HAP-1 (cell line): ENCODE results near the gene C2CD4A.

Experiments
- DNase-seq, 2 experiments: peaks; one replicate each; pipeline ENCODE4 v3.0.0-alpha.2; 2016 to 2020; ENCODE audit warnings: low spot score in 2 of 2
- H3K27me3 ChIP-seq: fragments of 250-450 bp; sonication (Bioruptor Pico); 2 replicates; pipeline ENCODE4 v1.5.1; 2020; ENCODE audit warnings: low read depth, mild to moderate bottlenecking, moderate library complexity
- H3K36me3 ChIP-seq: fragments of 250-450 bp; sonication (Bioruptor Pico); replicated peaks from 2 replicates; pipeline ENCODE4 v1.5.1; 2020; ENCODE audit warnings: mild to moderate bottlenecking
- H3K4me1 ChIP-seq: fragments of 250-450 bp; sonication (Bioruptor Pico); 2 replicates; pipeline ENCODE4 v1.5.1; 2020; ENCODE audit warnings: mild to moderate bottlenecking
- H3K4me3 ChIP-seq: fragments of 250-450 bp; sonication (Bioruptor Pico); 2 replicates; pipeline ENCODE4 v1.5.1; 2020; ENCODE audit warnings: mild to moderate bottlenecking, moderate library complexity
- H3K9me3 ChIP-seq: fragments of 250-450 bp; sonication (Bioruptor Pico); 2 replicates; pipeline ENCODE4 v1.5.1; 2020; ENCODE audit warnings: mild to moderate bottlenecking, moderate library complexity
- in situ Hi-C: fragments of 300-500 bp; cut with MboI; formaldehyde crosslinking; loops from 3 replicates; pipeline ENCODE4 v1.14.3; 2020; ENCODE audit warnings: low sequenced_read_pairs, inconsistent platforms, mixed read lengths

The C2CD4A gene

DNA sequence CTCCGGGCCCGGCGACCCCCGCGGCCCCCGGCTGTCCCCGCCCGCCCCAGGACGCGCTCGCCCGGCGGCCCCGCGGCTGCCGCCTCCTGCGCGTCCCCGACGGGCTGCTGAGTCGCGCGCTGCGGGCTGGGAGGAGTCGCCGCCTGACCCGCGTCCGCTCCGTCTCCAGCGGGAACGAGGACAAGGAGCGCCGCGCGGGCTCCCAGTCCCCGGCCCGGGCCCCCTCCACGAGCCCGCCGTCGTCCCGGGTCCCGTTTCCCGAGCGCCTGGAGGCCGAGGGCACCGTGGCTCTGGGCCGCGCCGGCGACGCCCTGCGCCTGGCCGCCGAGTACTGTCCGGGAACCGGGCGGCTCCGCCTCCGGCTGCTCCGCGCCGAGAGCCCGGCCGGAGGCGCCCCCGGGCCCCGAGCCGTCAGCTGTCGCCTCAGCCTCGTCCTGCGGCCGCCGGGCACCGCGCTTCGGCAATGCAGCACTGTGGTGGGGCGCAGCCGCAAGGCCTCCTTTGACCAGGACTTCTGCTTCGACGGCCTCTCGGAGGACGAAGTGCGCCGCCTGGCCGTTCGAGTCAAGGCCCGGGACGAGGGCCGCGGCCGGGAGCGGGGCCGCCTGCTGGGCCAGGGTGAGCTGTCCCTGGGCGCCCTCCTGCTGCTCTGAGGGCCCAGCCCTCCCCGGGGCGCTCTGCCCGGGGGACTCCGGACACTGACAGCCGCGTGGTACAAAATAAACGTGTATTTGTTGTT is 1.5 kb downstream of the C2CD4A start:
- in situ Hi-C loops: loop anchor here (10.0 kb wide), 1 partner anchor 203 kb away; no protein-coding TSS in a partner anchor
- peak; percentile 43 to 74 for DNase-seq
- Histone ChIP-seq H3K9me3 (no peaks in the 10 kb centered on the region), H3K27me3 (peaks cover 4% of the 10 kb centered on the region), H3K4me1 (peaks cover 20% of the 10 kb centered on the region), H3K4me3 (peak overlapping the region; percentile 23), H3K36me3 (no peaks in the 10 kb centered on the region)

DNA sequence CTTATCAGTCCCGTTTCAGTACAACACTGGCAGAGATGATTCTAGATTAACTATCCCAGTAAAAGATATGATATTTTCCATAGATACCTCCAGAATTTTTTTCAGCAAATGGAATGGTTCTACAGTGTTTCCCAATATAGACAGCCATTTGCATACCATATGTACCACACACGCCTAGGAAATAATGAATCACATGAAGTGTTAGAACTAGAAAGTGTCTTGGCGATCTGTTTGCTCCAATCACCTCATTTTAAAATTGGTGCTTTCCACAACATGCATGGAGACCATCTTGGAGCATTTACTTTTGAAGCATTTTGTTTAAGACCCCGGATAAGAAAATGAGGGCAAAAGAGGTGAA is 2.0 kb downstream of the C2CD4A start:
- H3K27me3 ChIP-seq: peaks cover 4% of the 10 kb centered on the region
- no peaks in the 10 kb centered on the region for H3K9me3 ChIP-seq
- in situ Hi-C loops: loop anchor here (10.0 kb wide), 1 partner anchor 204 kb away; no protein-coding TSS in a partner anchor
- H3K4me1 ChIP-seq: peaks cover 20% of the 10 kb centered on the region
- H3K4me3 ChIP-seq: peak overlapping the region; percentile 23
- no peak for DNase-seq
- no peaks in the 10 kb centered on the region for H3K36me3 ChIP-seq

DNA sequence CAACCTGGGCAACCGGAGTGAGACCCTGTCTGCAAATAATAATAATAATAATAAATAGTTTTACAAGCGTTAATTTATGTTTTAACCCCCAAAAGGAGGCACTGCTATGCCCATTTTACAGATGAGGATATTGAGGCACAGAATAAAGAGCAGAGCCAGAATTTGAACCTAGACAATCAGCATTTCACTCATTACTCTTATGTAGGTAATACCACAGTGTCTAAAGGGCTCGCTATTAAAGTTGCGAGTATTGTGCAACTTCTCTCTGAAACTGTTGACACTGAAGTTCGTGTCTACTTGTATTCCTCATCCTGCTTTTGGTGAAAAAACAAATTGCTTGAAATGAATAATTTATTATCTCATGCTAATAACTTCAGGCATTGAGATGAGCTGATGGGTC is 2.8 kb downstream of the C2CD4A start:
- Histone ChIP-seq H3K4me3 (no peak overlapping the region), H3K4me1 (peaks cover 20% of the 10 kb centered on the region), H3K9me3 (no peaks in the 10 kb centered on the region), H3K27me3 (peaks cover 4% of the 10 kb centered on the region), H3K36me3 (no peaks in the 10 kb centered on the region)
- no peak for DNase-seq
- in situ Hi-C loops: loop anchor here (10.0 kb wide), 1 partner anchor 205 kb away; no protein-coding TSS in a partner anchor

DNA sequence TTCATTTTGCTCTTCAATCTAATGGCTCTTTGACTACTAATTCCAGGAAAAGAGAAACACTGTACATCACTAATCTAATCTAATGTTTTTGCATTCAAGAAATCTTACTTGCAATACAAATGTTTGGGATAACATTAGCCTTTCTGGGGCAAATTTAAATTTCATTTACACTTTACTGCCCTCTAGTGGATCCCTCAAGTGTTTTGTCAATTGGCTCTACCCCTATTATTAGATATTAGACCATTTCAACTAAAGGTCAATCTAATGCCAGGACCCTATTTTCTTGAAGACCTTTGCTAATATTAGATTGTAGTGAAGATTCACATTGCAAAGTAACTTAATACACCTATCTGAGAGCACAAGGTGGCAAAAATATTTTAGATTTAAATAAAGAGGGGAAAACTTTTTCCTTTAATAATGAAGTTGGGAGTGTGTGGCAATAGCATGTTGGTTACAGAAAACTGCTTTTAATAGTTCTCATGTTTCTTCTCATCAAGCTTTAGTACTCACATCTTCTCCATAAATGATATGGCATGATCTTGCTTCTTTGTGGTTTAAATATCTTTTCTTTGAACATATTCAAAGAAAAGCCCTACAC is 5.0 kb downstream of the C2CD4A start:
- Histone ChIP-seq H3K9me3 (no peaks in the 10 kb centered on the region), H3K27me3 (peaks cover 4% of the 10 kb centered on the region), H3K4me1 (peaks cover 14% of the 10 kb centered on the region), H3K4me3 (no peak overlapping the region), H3K36me3 (no peaks in the 10 kb centered on the region)
- in situ Hi-C loops: no loop called here
- peak in 1 of 2 experiments; percentile 81 for DNase-seq

DNA sequence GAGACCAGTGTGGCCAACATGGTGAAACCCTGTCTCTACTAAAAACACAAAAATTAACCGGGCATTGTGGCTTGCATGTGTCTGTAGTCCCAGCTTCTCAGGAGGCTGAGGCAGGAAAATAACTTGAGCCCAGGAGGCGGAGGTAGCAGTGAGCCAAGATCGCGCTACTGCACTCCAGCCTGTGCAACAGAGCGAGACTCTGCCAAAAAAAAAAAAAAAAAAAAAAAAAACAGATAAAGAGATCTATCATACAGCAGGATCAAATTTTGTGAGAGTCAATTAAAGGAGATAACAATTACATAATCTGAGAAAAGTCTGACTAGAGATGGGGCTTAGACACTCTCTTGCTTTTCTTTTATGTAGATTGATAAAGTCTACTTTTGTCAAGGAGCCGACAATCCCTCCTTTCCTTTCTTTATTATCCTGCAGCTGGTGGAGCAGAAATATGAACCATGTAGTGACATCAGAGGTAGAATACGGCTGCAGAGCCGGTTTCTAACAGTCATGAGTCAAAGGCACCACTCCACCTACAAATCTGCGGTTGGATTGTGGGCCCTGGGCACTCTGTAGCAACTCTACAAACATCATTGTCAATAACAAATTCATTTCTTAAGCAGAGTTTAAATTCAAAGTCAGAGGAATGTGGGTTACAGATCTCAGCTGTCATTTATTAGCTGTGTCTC is 9.0 kb downstream of the C2CD4A start:
- Histone ChIP-seq H3K4me1 (no peaks in the 10 kb centered on the region), H3K27me3 (peaks cover 4% of the 10 kb centered on the region; the same call in 1 of the 2 replicates), H3K9me3 (no peaks in the 10 kb centered on the region), H3K4me3 (no peak overlapping the region), H3K36me3 (no peaks in the 10 kb centered on the region)
- DNase-seq: no peak
- in situ Hi-C loops: no loop called here

DNA sequence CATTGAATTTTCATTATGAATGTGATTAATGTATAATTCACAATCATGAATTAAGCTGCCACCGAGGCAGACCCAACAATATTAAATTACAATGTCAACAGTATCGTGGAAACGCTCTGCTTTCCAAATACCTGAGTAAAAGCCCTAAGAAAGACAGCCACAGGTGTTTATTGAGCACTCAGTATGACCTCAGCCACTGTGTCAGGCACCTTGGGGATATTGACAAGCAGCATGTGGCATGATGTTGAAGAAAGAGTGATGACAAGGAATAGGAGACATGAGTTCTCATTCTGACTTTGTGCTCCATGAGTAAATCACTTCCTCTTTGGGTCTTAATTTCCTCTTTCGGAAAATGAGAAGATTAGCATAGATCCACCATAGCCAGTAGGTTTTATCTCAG is 12.8 kb downstream of the C2CD4A start:
- no peak for DNase-seq
- H3K36me3 ChIP-seq: no peaks in the 10 kb centered on the region
- no peaks in the 10 kb centered on the region for H3K4me1 ChIP-seq
- no peaks in the 10 kb centered on the region for H3K9me3 ChIP-seq
- H3K27me3 ChIP-seq: peaks cover 4% of the 10 kb centered on the region; the same call in 1 of the 2 replicates
- in situ Hi-C loops: no loop called here
- H3K4me3 ChIP-seq: no peak overlapping the region

DNA sequence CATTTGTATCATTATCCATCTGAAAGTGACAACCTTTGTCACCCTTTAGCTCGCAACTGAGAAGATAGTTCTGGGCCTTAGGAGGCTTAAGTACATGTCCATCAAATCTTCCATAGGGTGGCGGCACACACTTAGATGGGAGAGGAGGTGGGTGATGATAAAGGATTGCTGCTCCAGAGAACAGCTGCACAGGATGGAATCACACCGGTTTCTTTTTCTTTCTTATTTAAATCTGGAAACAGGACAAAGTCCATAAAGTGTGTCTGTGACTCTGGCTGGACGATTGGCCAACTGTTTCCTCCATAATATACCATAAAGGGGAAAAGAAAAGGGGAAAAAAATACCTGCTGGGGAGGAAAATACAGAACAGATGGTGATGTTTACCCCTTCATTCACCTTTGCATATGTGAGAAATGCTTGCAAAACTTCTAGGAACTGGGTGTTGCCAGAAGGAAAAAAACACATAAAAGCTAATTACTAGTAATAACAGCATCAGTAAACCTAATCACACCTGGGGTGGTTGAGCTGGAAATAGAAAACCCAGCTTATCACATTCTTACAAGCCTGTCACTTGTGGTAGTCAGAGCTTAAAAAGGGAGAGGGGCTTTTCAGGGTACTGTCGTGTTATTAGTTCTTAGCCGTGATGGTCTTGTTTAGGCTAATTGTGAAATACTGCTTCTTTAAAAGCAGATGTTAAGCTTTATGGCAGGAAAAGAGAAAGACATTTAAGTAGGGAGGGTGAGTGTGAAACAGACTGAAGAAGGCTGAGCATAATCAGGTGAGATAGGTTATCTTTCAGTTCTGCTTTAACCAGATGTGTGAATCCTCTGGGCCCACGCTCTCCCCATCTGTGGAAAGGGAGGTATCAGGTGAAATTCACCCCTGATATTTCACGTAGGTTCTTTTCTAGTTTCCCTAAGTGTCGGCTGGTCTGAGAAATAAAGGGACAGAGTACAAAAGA is 16.7 kb downstream of the C2CD4A start:
- Histone ChIP-seq H3K4me3 (no peak overlapping the region), H3K36me3 (no peaks in the 10 kb centered on the region), H3K27me3 (peaks cover 4% of the 10 kb centered on the region; the same call in 1 of the 2 replicates), H3K9me3 (no peaks in the 10 kb centered on the region), H3K4me1 (no peaks in the 10 kb centered on the region)
- in situ Hi-C loops: no loop called here
- no peak for DNase-seq

DNA sequence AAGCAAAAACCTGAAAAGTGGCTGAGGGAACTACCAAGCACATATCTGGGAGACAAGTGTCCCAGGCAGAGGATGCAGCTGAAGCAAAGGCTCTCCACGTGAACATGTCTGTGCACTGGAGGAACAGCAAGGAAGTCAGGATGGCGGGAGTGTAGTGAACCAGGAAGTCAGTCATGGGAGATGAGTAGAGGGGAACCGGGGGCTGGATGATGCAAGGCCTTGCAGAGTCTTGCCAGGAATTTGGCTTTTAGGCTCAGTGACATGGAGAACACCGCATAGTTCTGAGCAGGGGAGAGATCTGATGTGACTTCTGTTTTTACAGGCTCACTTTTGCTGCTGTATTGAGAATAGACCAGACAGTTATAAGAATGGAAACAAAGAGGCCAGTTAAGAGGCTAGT is 19.0 kb downstream of the C2CD4A start:
- H3K9me3 ChIP-seq: no peaks in the 10 kb centered on the region
- H3K36me3 ChIP-seq: no peaks in the 10 kb centered on the region
- DNase-seq: no peak
- no peaks in the 10 kb centered on the region; the same call in 1 of the 2 replicates for H3K27me3 ChIP-seq
- no peaks in the 10 kb centered on the region for H3K4me1 ChIP-seq
- in situ Hi-C loops: no loop called here
- no peak overlapping the region for H3K4me3 ChIP-seq

DNA sequence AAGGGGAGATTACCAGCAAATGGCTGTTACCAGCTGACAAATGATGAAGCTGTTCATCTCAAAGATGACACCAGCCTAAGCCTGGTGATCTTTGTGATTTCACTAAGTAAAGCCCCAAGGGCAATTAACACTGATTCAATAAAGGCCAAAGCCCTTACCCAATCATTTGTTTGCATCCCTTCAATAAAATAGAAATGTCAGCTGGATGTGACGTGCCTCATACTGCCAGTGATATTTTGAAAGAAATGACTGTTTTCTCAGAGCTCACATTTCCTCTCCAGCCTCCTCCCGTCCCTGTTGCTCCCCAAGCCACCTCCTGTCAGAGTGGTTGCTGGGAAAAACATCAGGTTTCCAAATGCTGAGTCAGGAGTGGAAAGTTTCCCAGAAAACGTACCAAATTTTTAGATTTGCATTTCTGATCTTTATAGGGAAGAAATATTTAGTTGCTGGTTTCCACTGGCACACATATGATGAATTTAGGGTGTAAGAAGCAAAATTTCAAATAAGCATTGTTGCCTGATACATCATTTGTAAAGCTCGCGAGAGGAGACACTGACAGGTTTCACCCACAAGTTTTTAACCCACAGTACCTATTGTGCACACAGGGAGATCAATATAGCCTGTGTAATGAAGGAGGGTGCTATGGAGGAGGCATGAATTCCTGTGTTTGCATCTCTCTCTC is 21.0 kb downstream of the C2CD4A start:
- Histone ChIP-seq H3K36me3 (no peaks in the 10 kb centered on the region), H3K9me3 (no peaks in the 10 kb centered on the region), H3K27me3 (no peaks in the 10 kb centered on the region), H3K4me1 (no peaks in the 10 kb centered on the region), H3K4me3 (no peak overlapping the region)
- in situ Hi-C loops: no loop called here
- DNase-seq: no peak

DNA sequence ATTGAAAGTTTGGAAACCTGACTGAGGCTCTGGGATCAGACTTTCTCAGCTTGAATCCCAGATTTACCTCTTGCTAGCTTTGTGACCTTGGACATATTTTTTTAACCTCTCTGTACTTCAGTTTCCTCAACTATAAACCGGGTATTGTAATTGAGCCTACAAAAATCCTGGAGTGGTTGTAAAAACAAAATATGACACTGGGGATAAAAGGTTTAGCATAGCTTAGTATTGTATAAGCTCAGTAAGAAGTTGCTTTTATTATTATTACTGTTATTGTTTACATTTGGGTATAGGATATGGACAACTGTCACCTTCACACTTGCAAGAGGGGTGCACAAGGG is 21.5 kb downstream of the C2CD4A start:
- in situ Hi-C loops: no loop called here
- Histone ChIP-seq H3K27me3 (peaks cover 2% of the 10 kb centered on the region; the same call in 1 of the 2 replicates), H3K4me1 (no peaks in the 10 kb centered on the region), H3K9me3 (no peaks in the 10 kb centered on the region), H3K4me3 (no peak overlapping the region), H3K36me3 (no peaks in the 10 kb centered on the region)
- no peak for DNase-seq

DNA sequence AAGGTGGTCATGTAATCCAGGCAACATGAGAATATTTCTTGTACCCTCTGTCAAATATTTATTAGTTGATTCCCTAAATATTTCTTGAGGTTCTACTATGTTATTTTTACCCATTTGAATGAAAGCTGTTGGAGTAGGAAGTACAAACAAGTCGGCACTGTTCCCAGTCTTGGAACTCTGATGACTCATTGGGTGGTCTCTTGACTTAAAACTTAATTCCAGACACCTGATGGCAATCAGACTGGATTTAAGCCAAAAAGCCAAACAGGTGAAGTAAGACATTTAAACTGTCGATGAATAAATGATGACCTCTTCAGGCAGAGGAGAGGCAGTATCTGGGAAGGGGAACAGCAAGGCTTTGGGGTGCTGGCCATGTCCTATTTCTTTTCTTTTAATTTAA is 22.8 kb downstream of the C2CD4A start:
- Histone ChIP-seq H3K9me3 (no peaks in the 10 kb centered on the region), H3K27me3 (peaks cover 6% of the 10 kb centered on the region; the same call in 1 of the 2 replicates), H3K4me1 (no peaks in the 10 kb centered on the region), H3K4me3 (no peak overlapping the region), H3K36me3 (no peaks in the 10 kb centered on the region)
- in situ Hi-C loops: no loop called here
- no peak for DNase-seq

DNA sequence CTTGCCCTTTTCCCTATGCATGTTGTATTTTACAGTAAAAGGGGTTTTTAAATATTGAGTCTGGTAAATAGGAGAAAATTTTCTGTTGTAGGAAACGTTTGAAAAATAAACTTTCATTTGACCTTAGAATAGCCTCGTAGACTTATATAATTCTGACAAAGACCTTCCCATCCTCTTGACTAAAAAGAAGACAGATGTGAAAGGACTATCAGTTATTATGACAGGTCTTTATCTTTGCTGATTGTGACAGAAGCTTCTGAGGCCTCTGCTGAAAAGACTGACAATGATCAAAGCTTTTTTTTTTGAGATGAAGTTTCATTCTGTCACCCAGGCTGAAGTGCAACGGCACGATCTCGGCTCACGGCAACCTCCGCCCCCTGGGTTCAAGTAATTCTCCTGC is 24.2 kb downstream of the C2CD4A start:
- Histone ChIP-seq H3K27me3 (peaks cover 6% of the 10 kb centered on the region; the same call in 1 of the 2 replicates), H3K4me3 (no peak overlapping the region), H3K36me3 (no peaks in the 10 kb centered on the region), H3K4me1 (no peaks in the 10 kb centered on the region), H3K9me3 (no peaks in the 10 kb centered on the region)
- in situ Hi-C loops: no loop called here
- DNase-seq: no peak

DNA sequence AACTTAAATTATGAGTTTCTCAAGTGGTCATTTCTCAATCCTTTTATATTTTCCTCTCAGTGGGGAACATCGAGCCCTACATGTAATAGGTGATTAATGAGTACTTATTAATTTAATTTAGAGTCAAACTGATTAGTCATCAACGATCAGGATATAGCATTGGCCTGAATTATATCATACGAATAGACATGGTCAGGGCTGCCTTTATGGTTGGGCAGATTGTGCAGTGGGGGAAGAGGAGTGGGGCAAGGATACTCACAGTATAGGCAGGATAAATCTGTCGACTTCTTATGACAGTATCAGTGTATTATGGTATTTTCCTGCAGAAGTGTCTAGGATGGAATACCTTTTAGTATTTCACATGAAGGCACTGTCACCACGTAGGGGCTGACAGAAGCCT is 27.0 kb downstream of the C2CD4A start:
- in situ Hi-C loops: no loop called here
- Histone ChIP-seq H3K4me3 (no peak overlapping the region), H3K36me3 (no peaks in the 10 kb centered on the region), H3K4me1 (no peaks in the 10 kb centered on the region), H3K27me3 (peaks cover 6% of the 10 kb centered on the region; the same call in 1 of the 2 replicates), H3K9me3 (no peaks in the 10 kb centered on the region)
- no peak for DNase-seq
